CD4-positive, alpha-beta memory T cell (primary cell): Measurements from ENCODE around the gene GFRA1. TPM values are rescaled to one million over a fixed set of nuclear protein-coding genes. Genes with fewer than 3 reads are reported as not detected.

Experiments used
- CTCF ChIA-PET: fragments of 350-600 bp; sonication (Branson Sonifier 250); formaldehyde crosslinking; loops from one replicate; lab custom pipeline; 2021; ENCODE audit warnings: inconsistent platforms; ENCODE audit not compliant: partially characterized antibody; lab: Charles Lee
- POLR2A ChIA-PET: fragments of 350-600 bp; sonication (Branson Sonifier 250); formaldehyde crosslinking; loops from one replicate; lab custom pipeline; 2021; ENCODE audit not compliant: partially characterized antibody; lab: Charles Lee
- DNase-seq, 5 donors: peaks; one replicate each; pipeline versions ENCODE4 v3.0.0 to v3.0.0-alpha.2; 2020 to 2022; ENCODE audit warnings: mixed read lengths in 1 of 5
- H3K27ac ChIP-seq: one replicate; pipeline ENCODE4 v1.7.0; 2013; ENCODE audit warnings: low read depth, low read length
- H3K27me3 ChIP-seq: 2 replicates; pipeline ENCODE4 v1.7.0; 2013; ENCODE audit warnings: mild to moderate bottlenecking, low read length, moderate library complexity; ENCODE audit not compliant: insufficient read depth
- H3K36me3 ChIP-seq: 2 replicates; pipeline ENCODE4 v1.7.0; 2013; ENCODE audit warnings: mild to moderate bottlenecking, low read length, moderate library complexity; ENCODE audit not compliant: insufficient read depth
- H3K4me1 ChIP-seq: 2 replicates; pipeline ENCODE4 v1.7.0; 2013; ENCODE audit warnings: mild to moderate bottlenecking, low read length, moderate library complexity; ENCODE audit not compliant: insufficient read depth
- H3K4me3 ChIP-seq, 2 donors: one replicate each; pipeline ENCODE4 v1.7.0; 2013; ENCODE audit warnings: low read length in 2 of 2, mild to moderate bottlenecking in 1 of 2
- H3K9me3 ChIP-seq, 2 donors: one replicate each; pipeline ENCODE4 v1.7.0; 2013; ENCODE audit warnings: low read length in 2 of 2, control low read depth in 1 of 2; ENCODE audit not compliant: control insufficient read depth in 1 of 2
- H3K27ac Mint-ChIP-seq, 7 donors: one replicate each; pipeline ENCODE4 v1.8.0; 2020 to 2021; ENCODE audit warnings: mixed read lengths in 7 of 7, mild to moderate bottlenecking in 6 of 7, inconsistent platforms in 3 of 7, moderate library complexity in 3 of 7
- H3K27me3 Mint-ChIP-seq, 2 donors: one replicate each; pipeline ENCODE4 v1.8.0; 2020 to 2021; ENCODE audit warnings: mixed read lengths in 2 of 2
- H3K36me3 Mint-ChIP-seq, 2 donors: one replicate each; pipeline ENCODE4 v1.8.0; 2020 to 2021; ENCODE audit warnings: mixed read lengths in 2 of 2, inconsistent platforms in 1 of 2, mild to moderate bottlenecking in 1 of 2
- H3K4me1 Mint-ChIP-seq, 4 donors: one replicate each; pipeline ENCODE4 v1.8.0; 2020 to 2021; ENCODE audit warnings: mixed read lengths in 4 of 4, mild to moderate bottlenecking in 1 of 4
- H3K4me3 Mint-ChIP-seq, 8 donors: one replicate each; pipeline ENCODE4 v1.8.0; 2020 to 2021; ENCODE audit warnings: mixed read lengths in 8 of 8, mild to moderate bottlenecking in 7 of 8, moderate library complexity in 6 of 8, inconsistent platforms in 3 of 8
- H3K9me3 Mint-ChIP-seq, 8 donors: one replicate each; pipeline ENCODE4 v1.8.0; 2020 to 2021; ENCODE audit warnings: mixed read lengths in 8 of 8, mild to moderate bottlenecking in 5 of 8, inconsistent platforms in 3 of 8, moderate library complexity in 1 of 8
- intact Hi-C: fragments of 100-400 bp; cut with micrococcal nuclease; formaldehyde crosslinking; loops from one replicate; pipeline ENCODE4 v1.15.1; 2023
- polyA plus RNA-seq, 2 donors: library from polyadenylated mRNA; unstranded; fragments of 300-500 nt; fragmentation: Illumina TruSeq; gene quantifications; one replicate each; pipeline ENCODE4 v1.2.3, GENCODE V29; 2021
- total RNA-seq, 2 experiments: library from RNA; stranded (reverse); gene quantifications; one replicate each; pipeline ENCODE4 v1.2.3, GENCODE V29; 2021

Gene GFRA1
- total and polyA plus RNA-seq, 4 experiments from 2014 or later, result not detected

GRCh38 chr10:116088985-116089384 is 184.0 kb downstream of the GFRA1 start:
- no peak for DNase-seq
- CTCF ChIA-PET, result no interaction called here
- Histone ChIP-seq H3K36me3 (no peaks in the 10 kb centered on the region), H3K4me1 (no peaks in the 10 kb centered on the region), H3K9me3 (no peaks in the 10 kb centered on the region), H3K4me3 (no peak overlapping the region), H3K27ac (no peak overlapping the region), H3K27me3 (no peaks in the 10 kb centered on the region)
- Mint-ChIP-seq H3K36me3 (no peaks in the 10 kb centered on the region), H3K4me3 (no peak overlapping the region), H3K27ac (no peak overlapping the region), H3K9me3 (peaks cover 0 to 4% (median 0%) of the 10 kb centered on the region in 8 donors), H3K4me1 (no peaks in the 10 kb centered on the region), H3K27me3 (no peaks in the 10 kb centered on the region)
- POLR2A ChIA-PET, result no interaction called here
- intact Hi-C loops, result no loop called here

- no peaks in the 10 kb centered on the region for H3K27me3 Mint-ChIP-seq
- Histone ChIP-seq H3K9me3 (no peaks in the 10 kb centered on the region), H3K4me1 (no peaks in the 10 kb centered on the region), H3K4me3 (no peak overlapping the region), H3K36me3 (no peaks in the 10 kb centered on the region), H3K27ac (no peak overlapping the region), H3K27me3 (no peaks in the 10 kb centered on the region)
- H3K36me3 Mint-ChIP-seq, result no peaks in the 10 kb centered on the region
- no peaks in the 10 kb centered on the region for H3K4me1 Mint-ChIP-seq
- H3K27ac Mint-ChIP-seq, result no peak overlapping the region
- no peak overlapping the region for H3K4me3 Mint-ChIP-seq
- ChIA-PET CTCF (no interaction called here), POLR2A (no interaction called here)
- DNase-seq, result no peak
- peaks cover 0 to 7% (median 1%) of the 10 kb centered on the region in 8 donors for H3K9me3 Mint-ChIP-seq
- intact Hi-C loops, result no loop called here
These were observed 187.7 kb downstream of the GFRA1 start for GRCh38 chr10:116085323-116085722.

- H3K36me3 Mint-ChIP-seq, result no peaks in the 10 kb centered on the region
- Histone ChIP-seq H3K36me3 (no peaks in the 10 kb centered on the region), H3K4me3 (no peak overlapping the region), H3K27ac (no peak overlapping the region), H3K9me3 (no peaks in the 10 kb centered on the region), H3K4me1 (no peaks in the 10 kb centered on the region), H3K27me3 (no peaks in the 10 kb centered on the region)
- no peak overlapping the region for H3K27ac Mint-ChIP-seq
- H3K9me3 Mint-ChIP-seq, result peaks cover 0 to 7% (median 3%) of the 10 kb centered on the region in 8 donors
- POLR2A ChIA-PET, result no interaction called here
- intact Hi-C loops, result no loop called here
- CTCF ChIA-PET, result no interaction called here
- no peak for DNase-seq
- no peaks in the 10 kb centered on the region for H3K4me1 Mint-ChIP-seq
- H3K27me3 Mint-ChIP-seq, result no peaks in the 10 kb centered on the region
- no peak overlapping the region for H3K4me3 Mint-ChIP-seq
These were observed 188.8 kb downstream of the GFRA1 start for GRCh38 chr10:116084161-116084560.

DNA sequence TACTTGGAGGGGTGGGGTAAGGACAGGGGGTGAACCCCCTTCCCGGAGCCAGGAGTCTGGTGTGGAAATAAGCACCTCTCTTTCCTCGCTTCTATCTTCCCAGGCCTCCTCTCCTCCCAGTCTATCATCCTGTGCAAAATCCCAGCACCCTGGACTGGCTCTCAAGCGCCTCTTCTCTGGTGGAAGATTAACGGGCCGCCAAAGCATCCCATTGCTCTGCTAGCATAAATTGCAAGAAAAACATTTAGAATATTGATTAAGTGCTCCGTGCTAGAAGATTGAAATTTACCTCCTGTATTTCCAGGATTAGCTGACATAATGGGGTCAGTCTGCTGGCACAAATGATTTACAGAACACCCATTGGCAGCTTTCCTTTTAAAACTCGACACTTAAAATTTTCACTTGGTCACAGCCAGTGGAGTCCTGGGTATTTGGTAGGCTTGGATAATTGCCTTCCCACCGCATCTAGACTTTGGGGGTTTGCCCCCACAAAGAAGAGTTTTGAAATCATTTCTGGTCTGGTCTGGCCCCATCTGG is 189.7 kb downstream of the GFRA1 start:
- DNase-seq, result no peak
- no peaks in the 10 kb centered on the region for H3K36me3 Mint-ChIP-seq
- no peak overlapping the region for H3K27ac Mint-ChIP-seq
- intact Hi-C loops, result no loop called here
- ChIA-PET POLR2A (no interaction called here), CTCF (no interaction called here)
- Histone ChIP-seq H3K9me3 (no peaks in the 10 kb centered on the region), H3K36me3 (no peaks in the 10 kb centered on the region), H3K4me1 (no peaks in the 10 kb centered on the region), H3K27ac (no peak overlapping the region), H3K27me3 (no peaks in the 10 kb centered on the region), H3K4me3 (no peak overlapping the region)
- H3K9me3 Mint-ChIP-seq, result peaks cover 0 to 7% (median 1%) of the 10 kb centered on the region in 8 donors
- H3K4me3 Mint-ChIP-seq, result no peak overlapping the region
- no peaks in the 10 kb centered on the region for H3K4me1 Mint-ChIP-seq
- H3K27me3 Mint-ChIP-seq, result no peaks in the 10 kb centered on the region

DNA sequence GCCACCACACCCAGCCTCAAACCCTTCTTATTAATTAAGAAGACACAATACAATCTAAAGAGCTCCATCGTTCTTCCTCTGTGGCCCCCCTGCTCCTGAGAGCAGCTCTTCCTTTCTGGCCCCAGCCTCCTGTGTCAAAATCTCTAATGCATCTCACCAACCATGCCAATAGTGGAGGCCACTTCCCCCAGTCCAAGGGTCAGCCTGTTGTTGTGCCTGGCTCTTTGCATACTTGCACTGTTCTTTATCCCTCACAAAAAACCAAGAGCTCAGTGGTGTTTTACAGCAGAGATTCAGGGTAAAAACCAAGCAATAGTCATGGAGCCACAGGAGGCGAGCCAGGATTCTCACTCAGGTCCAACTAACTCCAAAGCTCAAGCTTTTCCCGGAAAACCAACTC is 190.2 kb downstream of the GFRA1 start:
- no peaks in the 10 kb centered on the region for H3K4me1 ChIP-seq
- POLR2A ChIA-PET, result no interaction called here
- Mint-ChIP-seq H3K27me3 (no peaks in the 10 kb centered on the region), H3K9me3 (peaks cover 0 to 7% (median 1%) of the 10 kb centered on the region in 8 donors), H3K27ac (no peak overlapping the region), H3K36me3 (no peaks in the 10 kb centered on the region), H3K4me1 (no peaks in the 10 kb centered on the region), H3K4me3 (no peak overlapping the region)
- no peaks in the 10 kb centered on the region for H3K9me3 ChIP-seq
- CTCF ChIA-PET, result no interaction called here
- no peaks in the 10 kb centered on the region for H3K36me3 ChIP-seq
- no peaks in the 10 kb centered on the region for H3K27me3 ChIP-seq
- no peak overlapping the region for H3K4me3 ChIP-seq
- H3K27ac ChIP-seq, result no peak overlapping the region
- intact Hi-C loops, result no loop called here
- no peak for DNase-seq

GRCh38 chr10:116082206-116082605 is 190.8 kb downstream of the GFRA1 start:
- Histone ChIP-seq H3K27ac (no peak overlapping the region), H3K36me3 (no peaks in the 10 kb centered on the region), H3K4me3 (no peak overlapping the region), H3K4me1 (no peaks in the 10 kb centered on the region), H3K9me3 (no peaks in the 10 kb centered on the region), H3K27me3 (no peaks in the 10 kb centered on the region)
- Mint-ChIP-seq H3K36me3 (no peaks in the 10 kb centered on the region), H3K4me3 (no peak overlapping the region), H3K9me3 (peaks cover 0 to 7% (median 1%) of the 10 kb centered on the region in 8 donors), H3K27me3 (no peaks in the 10 kb centered on the region), H3K4me1 (no peaks in the 10 kb centered on the region), H3K27ac (no peak overlapping the region)
- CTCF ChIA-PET, result no interaction called here
- POLR2A ChIA-PET, result no interaction called here
- intact Hi-C loops, result no loop called here
- DNase-seq, result no peak

DNA sequence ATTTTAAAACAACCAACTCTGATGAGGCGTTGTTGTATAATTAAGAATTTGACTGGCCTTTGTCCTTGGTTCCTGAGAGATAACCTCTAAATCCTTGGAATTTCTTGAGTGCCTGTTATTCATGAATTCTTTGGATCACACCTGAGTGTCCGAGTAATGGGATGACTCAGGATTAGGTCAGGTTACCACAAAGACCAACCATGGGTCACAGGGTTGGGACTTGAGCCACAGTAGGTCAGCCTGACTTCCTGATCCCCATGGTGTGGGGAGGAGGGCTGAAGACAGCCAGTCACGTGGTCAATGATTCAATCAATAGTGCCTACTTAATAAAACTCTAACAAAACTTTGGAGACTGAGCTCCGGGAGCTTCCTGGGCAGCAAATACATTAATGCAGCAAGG is 192.5 kb downstream of the GFRA1 start:
- DNase-seq, result no peak

GRCh38 chr10:116079355-116079754 is 193.7 kb downstream of the GFRA1 start:
- no peak for DNase-seq

More for the DNA sequence above, 192.5 kb downstream of the GFRA1 start:
- Mint-ChIP-seq H3K27me3 (no peaks in the 10 kb centered on the region), H3K4me3 (no peak overlapping the region), H3K36me3 (no peaks in the 10 kb centered on the region), H3K27ac (no peak overlapping the region), H3K9me3 (peaks cover 0 to 7% (median 0%) of the 10 kb centered on the region in 8 donors), H3K4me1 (no peaks in the 10 kb centered on the region)
- no peaks in the 10 kb centered on the region for H3K27me3 ChIP-seq
- no peak overlapping the region for H3K27ac ChIP-seq
- H3K4me1 ChIP-seq, result no peaks in the 10 kb centered on the region
- POLR2A ChIA-PET, result no interaction called here
- no peak overlapping the region for H3K4me3 ChIP-seq
- H3K36me3 ChIP-seq, result no peaks in the 10 kb centered on the region
- CTCF ChIA-PET, result no interaction called here
- no peaks in the 10 kb centered on the region for H3K9me3 ChIP-seq
- intact Hi-C loops, result no loop called here

More at GRCh38 chr10:116079355-116079754, 193.7 kb downstream of the GFRA1 start:
- no peaks in the 10 kb centered on the region for H3K27me3 Mint-ChIP-seq
- intact Hi-C loops, result no loop called here
- H3K36me3 Mint-ChIP-seq, result no peaks in the 10 kb centered on the region
- H3K4me3 Mint-ChIP-seq, result no peak overlapping the region
- H3K9me3 Mint-ChIP-seq, result peaks cover 0 to 7% (median 0%) of the 10 kb centered on the region in 8 donors
- H3K27ac Mint-ChIP-seq, result no peak overlapping the region
- no peaks in the 10 kb centered on the region for H3K36me3 ChIP-seq
- no peaks in the 10 kb centered on the region for H3K4me1 Mint-ChIP-seq
- no peaks in the 10 kb centered on the region for H3K4me1 ChIP-seq
- no peaks in the 10 kb centered on the region for H3K9me3 ChIP-seq
- no peaks in the 10 kb centered on the region for H3K27me3 ChIP-seq
- H3K4me3 ChIP-seq, result no peak overlapping the region
- POLR2A ChIA-PET, result no interaction called here
- CTCF ChIA-PET, result no interaction called here
- H3K27ac ChIP-seq, result no peak overlapping the region
